Lower leg skin (tissue), 3 donors: ENCODE measurements around the gene BORCS5.

Source experiments
- POLR2A ChIP-seq, 2 donors: fragments of 450-650 bp; IDR thresholded peaks; one replicate each; pipeline ENCODE4 v1.6.1; 2016 to 2017; ENCODE audit warnings: antibody characterized with exemption in 2 of 2, mild to moderate bottlenecking in 1 of 2, moderate library complexity in 1 of 2
- TF ChIP-seq, protein P1 (sequence below), 3 donors: fragments of 450-650 bp; IDR thresholded peaks; one replicate each; pipeline ENCODE4 v1.5.1; 2016; ENCODE audit warnings: antibody characterized with exemption in 3 of 3, mild to moderate bottlenecking in 3 of 3, moderate library complexity in 2 of 3

DNA sequence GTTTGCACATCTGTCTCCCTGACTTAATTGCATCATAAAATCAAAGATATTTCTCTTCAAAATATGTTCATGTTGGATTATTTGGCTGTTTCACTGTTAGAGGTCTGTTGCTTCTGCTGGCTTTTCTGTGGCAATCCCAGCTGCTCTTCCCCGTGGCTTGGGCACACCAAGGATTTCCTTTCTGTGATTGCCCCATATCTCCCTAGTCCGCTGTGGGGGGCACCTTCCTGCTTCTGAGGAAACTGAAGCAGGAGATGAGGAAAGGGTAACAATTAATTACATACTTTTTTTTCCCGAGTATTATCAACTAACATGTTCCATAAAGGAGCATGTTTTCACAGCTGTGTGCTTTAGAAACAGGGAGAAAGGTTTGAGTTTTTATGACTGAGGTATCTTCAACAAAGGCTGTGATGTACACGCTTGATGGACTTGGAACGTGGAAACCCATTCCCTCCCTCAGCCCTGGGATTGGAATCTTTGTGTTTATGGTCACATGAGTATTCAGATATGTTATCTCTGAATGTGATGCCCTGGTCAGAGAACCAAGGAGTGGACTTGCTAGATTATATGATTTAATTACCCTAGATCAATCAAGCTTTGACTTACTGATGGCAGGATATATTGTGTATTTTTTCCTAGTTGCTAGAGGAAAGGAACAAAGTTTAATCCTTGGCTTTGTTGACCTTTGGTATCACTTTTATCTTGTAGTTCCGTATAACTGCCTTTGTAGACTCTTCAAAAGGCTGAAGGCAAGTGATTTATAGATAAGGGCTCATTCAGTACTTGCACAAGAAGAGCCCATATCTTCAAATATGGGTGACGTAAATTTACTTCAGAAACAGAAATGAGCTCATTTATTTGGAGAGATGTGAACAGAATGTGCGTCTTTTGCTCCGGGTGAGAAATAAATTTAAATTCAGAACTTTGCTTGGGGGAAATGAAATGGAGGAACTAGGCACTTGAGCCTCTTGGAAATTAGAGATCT lies 46.7 kb downstream of the BORCS5 start:
- TF ChIP-seq, protein P1, sequence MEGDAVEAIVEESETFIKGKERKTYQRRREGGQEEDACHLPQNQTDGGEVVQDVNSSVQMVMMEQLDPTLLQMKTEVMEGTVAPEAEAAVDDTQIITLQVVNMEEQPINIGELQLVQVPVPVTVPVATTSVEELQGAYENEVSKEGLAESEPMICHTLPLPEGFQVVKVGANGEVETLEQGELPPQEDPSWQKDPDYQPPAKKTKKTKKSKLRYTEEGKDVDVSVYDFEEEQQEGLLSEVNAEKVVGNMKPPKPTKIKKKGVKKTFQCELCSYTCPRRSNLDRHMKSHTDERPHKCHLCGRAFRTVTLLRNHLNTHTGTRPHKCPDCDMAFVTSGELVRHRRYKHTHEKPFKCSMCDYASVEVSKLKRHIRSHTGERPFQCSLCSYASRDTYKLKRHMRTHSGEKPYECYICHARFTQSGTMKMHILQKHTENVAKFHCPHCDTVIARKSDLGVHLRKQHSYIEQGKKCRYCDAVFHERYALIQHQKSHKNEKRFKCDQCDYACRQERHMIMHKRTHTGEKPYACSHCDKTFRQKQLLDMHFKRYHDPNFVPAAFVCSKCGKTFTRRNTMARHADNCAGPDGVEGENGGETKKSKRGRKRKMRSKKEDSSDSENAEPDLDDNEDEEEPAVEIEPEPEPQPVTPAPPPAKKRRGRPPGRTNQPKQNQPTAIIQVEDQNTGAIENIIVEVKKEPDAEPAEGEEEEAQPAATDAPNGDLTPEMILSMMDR (IDR thresholded peaks at IDR 0.05) = no peak
- no peak for TF ChIP-seq POLR2A (IDR thresholded peaks at IDR 0.05)
